ENCODE data around the gene APOBEC3A. TPM values are rescaled to one million over a fixed set of nuclear protein-coding genes. Genes with fewer than 3 reads are reported as not detected.

The APOBEC3A gene
- total and polyA plus RNA-seq, 2 of the 8 experiments (the other 6 are each of a cell fraction or from before 2014, with no cell fraction given): not detected

- TF ChIP-seq HDAC2 (IDR thresholded peaks at IDR 0.05; ENCODE audit: borderline replicate concordance in 1 of 2, low read depth in 2 of 2, low read length in 2 of 2): no peak
Observed at GRCh38 chr22:38964306-38964705, 6.9 kb downstream of the APOBEC3A start (continued).
